Measurements from ENCODE around the gene KLF16. TPM values are rescaled to one million over a fixed set of nuclear protein-coding genes. Genes with fewer than 3 reads are reported as not detected.

Gene KLF16
- total RNA-seq, 6 experiments from 2014 or later: 37.7 to 48.3 (median 41.6) TPM

GRCh38 chr19:1805401-1806183 lies 57.8 kb downstream of the KLF16 start:
- H3K27ac Mint-ChIP-seq: no peak overlapping the region
- H3K9me3 Mint-ChIP-seq: no peaks in the 10 kb centered on the region
- H3K4me3 Mint-ChIP-seq: no peak overlapping the region
- TF ChIP-seq, protein P1, sequence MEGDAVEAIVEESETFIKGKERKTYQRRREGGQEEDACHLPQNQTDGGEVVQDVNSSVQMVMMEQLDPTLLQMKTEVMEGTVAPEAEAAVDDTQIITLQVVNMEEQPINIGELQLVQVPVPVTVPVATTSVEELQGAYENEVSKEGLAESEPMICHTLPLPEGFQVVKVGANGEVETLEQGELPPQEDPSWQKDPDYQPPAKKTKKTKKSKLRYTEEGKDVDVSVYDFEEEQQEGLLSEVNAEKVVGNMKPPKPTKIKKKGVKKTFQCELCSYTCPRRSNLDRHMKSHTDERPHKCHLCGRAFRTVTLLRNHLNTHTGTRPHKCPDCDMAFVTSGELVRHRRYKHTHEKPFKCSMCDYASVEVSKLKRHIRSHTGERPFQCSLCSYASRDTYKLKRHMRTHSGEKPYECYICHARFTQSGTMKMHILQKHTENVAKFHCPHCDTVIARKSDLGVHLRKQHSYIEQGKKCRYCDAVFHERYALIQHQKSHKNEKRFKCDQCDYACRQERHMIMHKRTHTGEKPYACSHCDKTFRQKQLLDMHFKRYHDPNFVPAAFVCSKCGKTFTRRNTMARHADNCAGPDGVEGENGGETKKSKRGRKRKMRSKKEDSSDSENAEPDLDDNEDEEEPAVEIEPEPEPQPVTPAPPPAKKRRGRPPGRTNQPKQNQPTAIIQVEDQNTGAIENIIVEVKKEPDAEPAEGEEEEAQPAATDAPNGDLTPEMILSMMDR (IDR thresholded peaks at IDR 0.05): no peak
- no peak for DNase-seq
- no peaks in the 10 kb centered on the region for H3K4me1 Mint-ChIP-seq (ENCODE audit: low read depth)
- no peaks in the 10 kb centered on the region for H3K27me3 Mint-ChIP-seq (ENCODE audit: insufficient read depth)
- no peaks in the 10 kb centered on the region; the same call in 1 of the 2 replicates for H3K36me3 Mint-ChIP-seq (ENCODE audit: low read depth)

GRCh38 chr19:1804858-1805257 lies 58.5 kb downstream of the KLF16 start:
- H3K4me3 Mint-ChIP-seq: no peak overlapping the region
- no peaks in the 10 kb centered on the region for H3K4me1 Mint-ChIP-seq (ENCODE audit: low read depth)
- no peaks in the 10 kb centered on the region for H3K27me3 Mint-ChIP-seq (ENCODE audit: insufficient read depth)
- peaks cover 5% of the 10 kb centered on the region for H3K36me3 Mint-ChIP-seq (ENCODE audit: low read depth)
- H3K9me3 Mint-ChIP-seq: no peaks in the 10 kb centered on the region
- DNase-seq: no peak
- TF ChIP-seq, protein P1 (IDR thresholded peaks at IDR 0.05): no peak
- H3K27ac Mint-ChIP-seq: no peak overlapping the region

Small RNAs within 50 kb of the gene (microRNA-seq; reads per million reads assigned to microRNA genes)
- 48.7 reads per million, percentile 39 among the genes with 10 or more reads in this experiment for gene MIR1909

Other genes starting within 250 kb of the KLF16 start
- gene TCF3, start 211.0 kb downstream of the KLF16 start, total RNA-seq (2021; fragmentation: NEBNext Ultra II Directional; extraction: Animal tissue kit (Norgen Biotek cat#: 25700)): 100 to 1,000 TPM in 1 of 6 experiments, 10 to 100 TPM in 5; 74.9 to 102 (median 82.0) TPM
- gene ONECUT3, start 110.1 kb downstream of the KLF16 start, total RNA-seq (2021; fragmentation: NEBNext Ultra II Directional; extraction: Animal tissue kit (Norgen Biotek cat#: 25700)): not detected
- 1 to 10 TPM; 4.9 to 8.8 (median 7.6) TPM for gene ATP8B3, start 51.3 kb downstream of the KLF16 start, total RNA-seq (2021; fragmentation: NEBNext Ultra II Directional; extraction: Animal tissue kit (Norgen Biotek cat#: 25700))
- 10 to 100 TPM; 32.9 to 38.2 (median 34.6) TPM for gene REXO1, start 15.1 kb downstream of the KLF16 start, total RNA-seq (2021; fragmentation: NEBNext Ultra II Directional; extraction: Animal tissue kit (Norgen Biotek cat#: 25700))
- 10 to 100 TPM; 61.0 to 80.0 (median 67.9) TPM for gene ABHD17A, start 21.9 kb upstream of the KLF16 start, total RNA-seq (2021; fragmentation: NEBNext Ultra II Directional; extraction: Animal tissue kit (Norgen Biotek cat#: 25700))
- 1 to 10 TPM; 2.3 to 4.2 (median 3.0) TPM for gene ADAT3, start 41.8 kb upstream of the KLF16 start, total RNA-seq (2021; fragmentation: NEBNext Ultra II Directional; extraction: Animal tissue kit (Norgen Biotek cat#: 25700))
- gene SCAMP4, start 41.8 kb upstream of the KLF16 start, total RNA-seq (2021; fragmentation: NEBNext Ultra II Directional; extraction: Animal tissue kit (Norgen Biotek cat#: 25700)): 10 to 100 TPM; 51.7 to 84.8 (median 58.5) TPM
- 10 to 100 TPM; 44.8 to 52.0 (median 51.1) TPM for gene CSNK1G2, start 77.6 kb upstream of the KLF16 start, total RNA-seq (2021; fragmentation: NEBNext Ultra II Directional; extraction: Animal tissue kit (Norgen Biotek cat#: 25700))
- gene BTBD2, start 152.1 kb upstream of the KLF16 start, total RNA-seq (2021; fragmentation: NEBNext Ultra II Directional; extraction: Animal tissue kit (Norgen Biotek cat#: 25700)): 10 to 100 TPM; 74.1 to 95.6 (median 84.7) TPM
- gene MKNK2, start 187.7 kb upstream of the KLF16 start, total RNA-seq (2021; fragmentation: NEBNext Ultra II Directional; extraction: Animal tissue kit (Norgen Biotek cat#: 25700)): 10 to 100 TPM; 61.5 to 82.9 (median 65.2) TPM
- gene MOB3A, start 232.7 kb upstream of the KLF16 start, total RNA-seq (2021; fragmentation: NEBNext Ultra II Directional; extraction: Animal tissue kit (Norgen Biotek cat#: 25700)): 10 to 100 TPM; 47.1 to 52.6 (median 51.2) TPM
- gene IZUMO4, start 233.3 kb upstream of the KLF16 start, total RNA-seq (2021; fragmentation: NEBNext Ultra II Directional; extraction: Animal tissue kit (Norgen Biotek cat#: 25700)): 1 to 10 TPM in 5 of 6 experiments, under 1 TPM in 1; 0.68 to 1.9 (median 1.5) TPM

Measured in HFFc6 (cell line).